Gastroesophageal sphincter (tissue), 3 donors: ENCODE results near the gene CAPSL.

ENCODE experiments used
- CTCF ChIP-seq, 4 experiments: fragments of 200-600 bp in 2 of 4; fragments of 450-650 bp in 2 of 4; sonication (generic) in 1 of 4; IDR thresholded peaks; one replicate each; pipeline ENCODE4 v1.5.1; 2017 to 2019; ENCODE audit warnings: antibody characterized with exemption in 4 of 4, mild to moderate bottlenecking in 2 of 4, moderate library complexity in 2 of 4
- EP300 ChIP-seq: sonication (generic); formaldehyde crosslinking; IDR thresholded peaks from one replicate; pipeline ENCODE4 v1.6.1; 2017; ENCODE audit warnings: antibody characterized with exemption, mild to moderate bottlenecking
- POLR2A ChIP-seq, 2 donors: fragments of 450-650 bp; IDR thresholded peaks; one replicate each; pipeline ENCODE4 v1.6.1; 2017; ENCODE audit warnings: antibody characterized with exemption in 2 of 2, mild to moderate bottlenecking in 2 of 2, moderate library complexity in 1 of 2

GRCh38 chr5:35860686-35861085 lies 77.7 kb downstream of the CAPSL start:
- no peak for TF ChIP-seq CTCF (IDR thresholded peaks at IDR 0.05)
- no peak for TF ChIP-seq EP300
- no peak for TF ChIP-seq POLR2A (IDR thresholded peaks at IDR 0.05)
